Activated CD4-positive, alpha-beta T cell treated with anti-CD3 and anti-CD28 coated beads, Interleukin-2, amount 50 U/mL, for 1 hour (primary cell): ENCODE data around the gene TEX19.

Source experiments
- DNase-seq: peaks from one replicate; pipeline ENCODE4 v3.0.0-alpha.2; 2020

TEX19 gene

GRCh38 chr17:82322526-82323453, 36.3 kb upstream of the TEX19 start:
- DNase-seq, result no peak

GRCh38 chr17:82323514-82324234, 35.4 kb upstream of the TEX19 start:
- DNase-seq, result no peak

GRCh38 chr17:82324566-82325285, 34.3 kb upstream of the TEX19 start:
- DNase-seq, result no peak

GRCh38 chr17:82325286-82326180, 33.5 kb upstream of the TEX19 start:
- DNase-seq, result no peak

GRCh38 chr17:82327289-82327688, 31.8 kb upstream of the TEX19 start:
- no peak for DNase-seq

- no peak for DNase-seq
Observed at GRCh38 chr17:82327757-82328140, 31.3 kb upstream of the TEX19 start.

- DNase-seq, result no peak
Observed at GRCh38 chr17:82328141-82328993, 30.7 kb upstream of the TEX19 start.

GRCh38 chr17:82328994-82329507, 30.0 kb upstream of the TEX19 start:
- no peak for DNase-seq

GRCh38 chr17:82329683-82330321, 29.2 kb upstream of the TEX19 start:
- DNase-seq, result no peak

GRCh38 chr17:82330322-82331239, 28.5 kb upstream of the TEX19 start:
- no peak for DNase-seq

GRCh38 chr17:82331345-82331939, 27.6 kb upstream of the TEX19 start:
- no peak for DNase-seq

GRCh38 chr17:82332669-82333278, 26.3 kb upstream of the TEX19 start:
- DNase-seq, result no peak

- DNase-seq, result no peak
Observed at GRCh38 chr17:82333279-82334171, 25.5 kb upstream of the TEX19 start, which contains the start of gene SECTM1. Gene SECTM1 (minus strand): TSS chr17:82333766. CDS start chr17:82327240, 6,526 bp downstream.

GRCh38 chr17:82334204-82334621, 24.8 kb upstream of the TEX19 start:
- DNase-seq, result no peak

- no peak for DNase-seq
Observed at GRCh38 chr17:82334622-82335394, 24.2 kb upstream of the TEX19 start.

GRCh38 chr17:82338858-82339633, 20.0 kb upstream of the TEX19 start:
- DNase-seq, result no peak
